HG03175 (cell line): ENCODE measurements around the gene ADAMTS1.
"Not testable (repeated sequence)": the region's sequence is repeated elsewhere in the genome, so short reads cannot be mapped to it uniquely, and the experiment has no call there.

Experiments
- ATAC-seq: cut with Tn5 transposase; IDR thresholded peaks from one replicate; pipeline ENCODE4 v1.9.1; 2021; ENCODE audit warnings: mild to moderate bottlenecking, moderate library complexity; ENCODE audit not compliant: unreplicated experiment

Gene ADAMTS1

GRCh38 chr21:26845066-26845758 is at the start of gene ADAMTS1:
Gene ADAMTS1 (minus strand): TSS chr21:26845409. CDS start chr21:26844954, 455 bp downstream.
- no peak for ATAC-seq

GRCh38 chr21:26892151-26892550 is 46.9 kb upstream of the ADAMTS1 start:
- ATAC-seq: no peak

GRCh38 chr21:26888931-26889330 is 43.7 kb upstream of the ADAMTS1 start:
- no peak for ATAC-seq

- ATAC-seq: no peak
Measured at GRCh38 chr21:26888256-26888655, 43.0 kb upstream of the ADAMTS1 start.

GRCh38 chr21:26887251-26887650 is 42.0 kb upstream of the ADAMTS1 start:
- no peak for ATAC-seq

- no peak for ATAC-seq
Measured at GRCh38 chr21:26884436-26884835, 39.2 kb upstream of the ADAMTS1 start.

GRCh38 chr21:26883768-26884167 is 38.6 kb upstream of the ADAMTS1 start:
- no peak for ATAC-seq

GRCh38 chr21:26881504-26882228 is 36.5 kb upstream of the ADAMTS1 start:
- no peak for ATAC-seq

GRCh38 chr21:26877018-26877417 is 31.8 kb upstream of the ADAMTS1 start:
- no peak for ATAC-seq

- no peak for ATAC-seq
Measured at GRCh38 chr21:26874347-26874746, 29.1 kb upstream of the ADAMTS1 start.

GRCh38 chr21:26865857-26866256 is 20.6 kb upstream of the ADAMTS1 start:
- no peak for ATAC-seq

GRCh38 chr21:26856871-26857350 is 11.7 kb upstream of the ADAMTS1 start:
- not testable (repeated sequence) for ATAC-seq

- ATAC-seq: not testable (repeated sequence)
Measured at GRCh38 chr21:26854695-26855094, 9.5 kb upstream of the ADAMTS1 start.

- ATAC-seq: no peak
Measured at GRCh38 chr21:26852423-26852822, 7.2 kb upstream of the ADAMTS1 start.

- no peak for ATAC-seq
Measured at GRCh38 chr21:26851109-26851944, 6.1 kb upstream of the ADAMTS1 start.

GRCh38 chr21:26850116-26850643 is 5.0 kb upstream of the ADAMTS1 start:
- no peak for ATAC-seq

- ATAC-seq: no peak
Measured at GRCh38 chr21:26849428-26850115, 4.4 kb upstream of the ADAMTS1 start.

- ATAC-seq: no peak
Measured at GRCh38 chr21:26847921-26848320, 2.7 kb upstream of the ADAMTS1 start.

GRCh38 chr21:26847002-26847401 is 1.8 kb upstream of the ADAMTS1 start:
- ATAC-seq: no peak
